OCI-LY7 (cell line): ENCODE measurements around the gene AARS2.

Source experiments
- CTCF ChIP-seq: fragments of 200-600 bp; sonication (generic); conservative IDR thresholded peaks from 2 replicates; pipeline ENCODE4 v1.5.1; 2014; ENCODE audit warnings: mild to moderate bottlenecking, antibody characterized with exemption, low read length, moderate library complexity, mixed read lengths
- EZH2phosphoT487 ChIP-seq: fragments of 200-600 bp; sonication (generic); IDR thresholded peaks from 2 replicates; pipeline ENCODE4 v1.6.1; 2018; ENCODE audit warnings: low read depth, borderline replicate concordance, mild to moderate bottlenecking, mixed run types, antibody characterized with exemption, low read length, moderate library complexity, mixed read lengths

- no peak for TF ChIP-seq CTCF
- no peak for TF ChIP-seq EZH2phosphoT487
Observed at GRCh38 chr6:44258921-44259320, 54.2 kb downstream of the AARS2 start.
